ENCODE data around the gene ZNF691. TPM values are rescaled to one million over a fixed set of nuclear protein-coding genes. Genes with fewer than 3 reads are reported as not detected.

Gene ZNF691
- polyA plus RNA-seq, 1 experiment: 5.6 TPM

DNA sequence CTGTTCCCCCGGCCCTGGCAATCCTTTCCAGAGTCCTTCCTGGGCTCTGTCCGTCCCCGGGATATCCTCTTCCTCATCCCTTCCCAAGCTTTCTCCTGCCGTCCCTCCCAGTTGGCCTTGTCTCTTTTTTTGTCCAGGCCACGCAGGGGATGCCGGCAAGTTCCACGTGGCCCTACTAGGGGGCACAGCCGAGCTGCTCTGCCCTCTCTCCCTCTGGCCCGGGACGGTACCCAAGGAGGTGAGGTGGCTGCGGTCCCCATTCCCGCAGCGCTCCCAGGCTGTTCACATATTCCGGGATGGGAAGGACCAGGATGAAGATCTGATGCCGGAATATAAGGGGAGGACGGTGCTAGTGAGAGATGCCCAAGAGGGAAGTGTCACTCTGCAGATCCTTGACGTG lies 15.8 kb upstream of the ZNF691 start:
- Histone ChIP-seq H3K27ac (ENCODE audit: low read depth, low read length) (no peak overlapping the region), H3K9me3 (ENCODE audit: control insufficient read depth, insufficient read depth, low read length) (no peaks in the 10 kb centered on the region), H3K27me3 (ENCODE audit: control insufficient read depth, insufficient read depth, low read length) (no peaks in the 10 kb centered on the region), H3K4me3 (ENCODE audit: low read depth, low read length) (no peak overlapping the region)
- ChIA-PET CTCF (no interaction called here), POLR2A (no interaction called here)
- DNase-seq (ENCODE audit: low read depth, low spot score): no peak
- TF ChIP-seq, protein P1, sequence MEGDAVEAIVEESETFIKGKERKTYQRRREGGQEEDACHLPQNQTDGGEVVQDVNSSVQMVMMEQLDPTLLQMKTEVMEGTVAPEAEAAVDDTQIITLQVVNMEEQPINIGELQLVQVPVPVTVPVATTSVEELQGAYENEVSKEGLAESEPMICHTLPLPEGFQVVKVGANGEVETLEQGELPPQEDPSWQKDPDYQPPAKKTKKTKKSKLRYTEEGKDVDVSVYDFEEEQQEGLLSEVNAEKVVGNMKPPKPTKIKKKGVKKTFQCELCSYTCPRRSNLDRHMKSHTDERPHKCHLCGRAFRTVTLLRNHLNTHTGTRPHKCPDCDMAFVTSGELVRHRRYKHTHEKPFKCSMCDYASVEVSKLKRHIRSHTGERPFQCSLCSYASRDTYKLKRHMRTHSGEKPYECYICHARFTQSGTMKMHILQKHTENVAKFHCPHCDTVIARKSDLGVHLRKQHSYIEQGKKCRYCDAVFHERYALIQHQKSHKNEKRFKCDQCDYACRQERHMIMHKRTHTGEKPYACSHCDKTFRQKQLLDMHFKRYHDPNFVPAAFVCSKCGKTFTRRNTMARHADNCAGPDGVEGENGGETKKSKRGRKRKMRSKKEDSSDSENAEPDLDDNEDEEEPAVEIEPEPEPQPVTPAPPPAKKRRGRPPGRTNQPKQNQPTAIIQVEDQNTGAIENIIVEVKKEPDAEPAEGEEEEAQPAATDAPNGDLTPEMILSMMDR (IDR thresholded peaks at IDR 0.05; ENCODE audit: low read depth, low read length): no peak

- ChIA-PET CTCF (no interaction called here), POLR2A (no interaction called here)
- Histone ChIP-seq H3K9me3 (ENCODE audit: control insufficient read depth, insufficient read depth, low read length) (no peaks in the 10 kb centered on the region), H3K4me3 (ENCODE audit: low read depth, low read length) (no peak overlapping the region), H3K27ac (ENCODE audit: low read depth, low read length) (no peak overlapping the region), H3K27me3 (ENCODE audit: control insufficient read depth, insufficient read depth, low read length) (no peaks in the 10 kb centered on the region)
- DNase-seq (ENCODE audit: low read depth, low spot score): no peak
- TF ChIP-seq, protein P1 (IDR thresholded peaks at IDR 0.05; ENCODE audit: low read depth, low read length): no peak
Measured at GRCh38 chr1:42831273-42831672, 15.1 kb upstream of the ZNF691 start.

GRCh38 chr1:42832641-42833240 lies 13.7 kb upstream of the ZNF691 start:
- CTCF ChIA-PET: interaction anchor here (1.2 kb wide), 2 partner anchors 13 to 241 kb away, joined by 4 to 5 read pairs; partner anchors contain the start of gene ZNF691
- DNase-seq (ENCODE audit: low read depth, low spot score): no peak
- Histone ChIP-seq H3K27me3 (ENCODE audit: control insufficient read depth, insufficient read depth, low read length) (no peaks in the 10 kb centered on the region), H3K27ac (ENCODE audit: low read depth, low read length) (no peak overlapping the region), H3K4me3 (ENCODE audit: low read depth, low read length) (no peak overlapping the region), H3K9me3 (ENCODE audit: control insufficient read depth, insufficient read depth, low read length) (no peaks in the 10 kb centered on the region)
- POLR2A ChIA-PET: no interaction called here
- TF ChIP-seq, protein P1 (IDR thresholded peaks at IDR 0.05; ENCODE audit: low read depth, low read length): no peak

GRCh38 chr1:42833981-42834380 lies 12.4 kb upstream of the ZNF691 start:
- TF ChIP-seq, protein P1 (IDR thresholded peaks at IDR 0.05; ENCODE audit: low read depth, low read length): no peak
- ChIA-PET POLR2A (no interaction called here), CTCF (no interaction called here)
- H3K27ac ChIP-seq (ENCODE audit: low read depth, low read length): no peak overlapping the region
- no peak for DNase-seq (ENCODE audit: low read depth, low spot score)
- H3K4me3 ChIP-seq (ENCODE audit: low read depth, low read length): no peak overlapping the region
- H3K27me3 ChIP-seq (ENCODE audit: control insufficient read depth, insufficient read depth, low read length): no peaks in the 10 kb centered on the region
- no peaks in the 10 kb centered on the region for H3K9me3 ChIP-seq (ENCODE audit: control insufficient read depth, insufficient read depth, low read length)

GRCh38 chr1:42834803-42835202 lies 11.6 kb upstream of the ZNF691 start:
- TF ChIP-seq, protein P1 (IDR thresholded peaks at IDR 0.05; ENCODE audit: low read depth, low read length): no peak
- Histone ChIP-seq H3K27me3 (ENCODE audit: control insufficient read depth, insufficient read depth, low read length) (no peaks in the 10 kb centered on the region), H3K27ac (ENCODE audit: low read depth, low read length) (no peak overlapping the region), H3K9me3 (ENCODE audit: control insufficient read depth, insufficient read depth, low read length) (no peaks in the 10 kb centered on the region), H3K4me3 (ENCODE audit: low read depth, low read length) (no peak overlapping the region)
- ChIA-PET POLR2A (interaction anchor here (0.6 kb wide), 1 partner anchor 25 kb away, joined by 3 read pairs; no protein-coding TSS in a partner anchor), CTCF (no interaction called here)
- DNase-seq (ENCODE audit: low read depth, low spot score): no peak
